DMS79 treated with DMSO at 0.1 percent for 48 hours (cell line): ENCODE data around the gene TMEM150A.
A peak's percentile ranks its signal among the peaks of the same experiment; 100 is the strongest.
"Not testable (repeated sequence)": the region's sequence is repeated elsewhere in the genome, so short reads cannot be mapped to it uniquely, and the experiment has no call there.

Experiments
- DNase-seq: peaks from one replicate; lab custom pipeline; 2025; lab: John Stamatoyannopoulos, UW

The TMEM150A gene

GRCh38 chr2:85593023-85593422 lies 9.5 kb downstream of the TMEM150A start:
- DNase-seq: no peak

DNA sequence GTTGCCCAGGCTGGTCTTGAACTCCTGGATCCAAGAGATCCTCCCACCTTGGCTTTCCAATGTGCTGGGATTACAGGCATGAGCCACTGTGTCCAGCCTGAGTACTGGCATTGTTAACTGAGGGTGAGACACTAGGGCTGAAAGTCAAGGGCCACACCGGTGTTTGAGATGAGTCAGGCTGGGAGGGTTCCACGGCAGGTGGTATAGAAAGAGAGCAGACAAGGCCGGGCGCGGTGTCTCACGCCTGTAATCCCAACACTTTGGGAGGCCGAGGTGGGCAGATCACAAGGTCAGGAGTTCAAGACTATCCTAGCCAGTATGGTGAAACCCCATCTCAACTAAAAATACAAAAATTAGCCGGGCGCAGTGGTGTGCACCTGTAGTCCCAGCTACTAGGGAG lies 10.2 kb downstream of the TMEM150A start:
- not testable (repeated sequence) for DNase-seq

DNA sequence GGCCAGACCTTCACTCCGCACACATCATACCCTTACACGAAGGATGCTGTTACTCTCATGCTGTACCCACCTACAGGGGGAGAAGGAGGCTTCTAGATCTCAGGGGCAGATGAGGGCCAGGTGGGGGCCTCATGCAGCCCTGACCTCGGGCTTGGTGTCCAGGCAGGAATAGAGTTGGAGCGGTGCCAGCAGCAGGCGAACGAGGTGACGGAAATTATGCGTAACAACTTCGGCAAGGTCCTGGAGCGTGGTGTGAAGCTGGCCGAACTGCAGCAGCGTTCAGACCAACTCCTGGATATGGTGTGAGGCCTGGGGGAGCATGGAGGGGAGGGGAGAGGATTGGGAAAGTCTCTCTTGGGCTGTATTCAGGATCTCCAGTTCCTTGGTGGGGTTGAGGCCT lies 10.9 kb downstream of the TMEM150A start:
- no peak for DNase-seq

GRCh38 chr2:85590950-85591349 lies 11.5 kb downstream of the TMEM150A start:
- DNase-seq: no peak

DNA sequence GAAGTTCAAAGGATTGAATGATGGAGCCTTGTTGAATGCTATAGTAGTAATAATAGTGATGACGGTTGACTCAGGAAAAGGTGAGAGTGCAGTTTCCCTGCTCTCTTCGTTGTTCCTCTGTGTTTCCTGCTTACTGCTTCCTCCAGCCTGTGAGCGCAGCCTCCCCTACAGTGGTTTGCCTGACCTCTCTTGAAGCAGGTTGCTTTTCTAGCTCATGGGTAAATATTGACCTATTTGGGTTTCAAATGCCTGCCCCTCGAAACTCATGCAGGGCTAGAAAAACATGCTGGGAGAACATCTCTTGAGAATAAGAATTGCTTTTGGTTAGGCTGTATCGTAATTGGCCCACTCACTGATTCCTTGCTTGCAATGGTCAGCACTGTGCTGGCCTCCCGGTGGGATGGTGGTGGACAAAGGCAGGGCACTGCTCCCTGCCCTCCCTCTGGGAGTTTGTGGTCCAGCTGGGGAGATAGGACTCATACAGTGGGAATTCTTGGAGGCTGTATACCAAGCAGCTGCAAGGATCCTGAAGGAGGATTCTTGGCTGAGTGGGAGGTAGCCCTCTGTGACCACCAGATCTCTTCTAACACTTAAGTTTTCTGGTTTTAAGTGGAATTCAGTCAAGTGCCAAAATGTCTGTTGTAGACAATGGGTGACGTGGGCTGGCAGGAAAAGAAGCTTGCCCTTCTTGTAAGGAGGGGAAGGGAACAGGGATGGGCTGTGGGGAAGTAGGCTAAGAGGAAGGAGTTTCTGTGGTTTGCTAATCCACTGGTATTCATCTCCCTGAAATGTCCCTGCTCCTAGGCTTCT lies 12.3 kb downstream of the TMEM150A start:
- DNase-seq: peak; percentile 48

- DNase-seq: no peak
These were observed 13.3 kb downstream of the TMEM150A start for GRCh38 chr2:85589181-85589580.

DNA sequence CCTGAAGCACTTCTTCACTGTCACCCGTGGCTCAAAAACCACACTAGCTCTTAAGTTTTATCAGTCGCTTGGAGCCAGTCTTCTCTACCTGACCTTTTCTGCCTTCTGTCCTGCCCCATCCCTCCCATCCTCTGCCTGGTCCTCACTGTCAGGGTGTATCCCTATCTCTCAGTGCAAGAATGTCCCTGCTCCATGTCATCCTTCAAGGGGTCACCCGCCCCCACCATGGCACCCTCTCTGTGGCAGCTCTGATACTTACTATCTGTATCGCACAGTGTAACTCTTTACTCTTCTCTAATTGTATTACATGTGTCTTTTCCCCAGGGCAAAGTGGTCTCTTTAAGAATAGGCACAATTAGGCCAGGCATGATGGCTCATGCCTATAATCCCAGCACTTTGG lies 13.9 kb downstream of the TMEM150A start:
- DNase-seq: no peak

- no peak for DNase-seq
These were observed 14.3 kb downstream of the TMEM150A start for GRCh38 chr2:85588236-85588635.

DNA sequence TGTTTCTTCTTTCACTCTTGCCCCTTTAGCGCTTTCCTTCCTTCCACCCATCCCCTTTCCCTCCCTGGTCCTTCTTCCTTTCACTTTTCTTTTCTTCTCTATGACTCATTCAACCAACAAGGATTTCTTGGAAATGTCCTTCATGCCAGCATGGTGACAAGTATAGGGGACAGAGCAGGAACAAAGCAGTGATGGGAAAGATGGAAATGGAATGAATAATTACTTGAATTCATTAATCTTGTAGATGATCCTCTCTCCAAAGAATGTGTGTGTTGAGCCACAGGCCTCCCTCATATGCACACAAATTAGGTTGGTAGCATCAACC lies 16.8 kb downstream of the TMEM150A start:
- DNase-seq: no peak

DNA sequence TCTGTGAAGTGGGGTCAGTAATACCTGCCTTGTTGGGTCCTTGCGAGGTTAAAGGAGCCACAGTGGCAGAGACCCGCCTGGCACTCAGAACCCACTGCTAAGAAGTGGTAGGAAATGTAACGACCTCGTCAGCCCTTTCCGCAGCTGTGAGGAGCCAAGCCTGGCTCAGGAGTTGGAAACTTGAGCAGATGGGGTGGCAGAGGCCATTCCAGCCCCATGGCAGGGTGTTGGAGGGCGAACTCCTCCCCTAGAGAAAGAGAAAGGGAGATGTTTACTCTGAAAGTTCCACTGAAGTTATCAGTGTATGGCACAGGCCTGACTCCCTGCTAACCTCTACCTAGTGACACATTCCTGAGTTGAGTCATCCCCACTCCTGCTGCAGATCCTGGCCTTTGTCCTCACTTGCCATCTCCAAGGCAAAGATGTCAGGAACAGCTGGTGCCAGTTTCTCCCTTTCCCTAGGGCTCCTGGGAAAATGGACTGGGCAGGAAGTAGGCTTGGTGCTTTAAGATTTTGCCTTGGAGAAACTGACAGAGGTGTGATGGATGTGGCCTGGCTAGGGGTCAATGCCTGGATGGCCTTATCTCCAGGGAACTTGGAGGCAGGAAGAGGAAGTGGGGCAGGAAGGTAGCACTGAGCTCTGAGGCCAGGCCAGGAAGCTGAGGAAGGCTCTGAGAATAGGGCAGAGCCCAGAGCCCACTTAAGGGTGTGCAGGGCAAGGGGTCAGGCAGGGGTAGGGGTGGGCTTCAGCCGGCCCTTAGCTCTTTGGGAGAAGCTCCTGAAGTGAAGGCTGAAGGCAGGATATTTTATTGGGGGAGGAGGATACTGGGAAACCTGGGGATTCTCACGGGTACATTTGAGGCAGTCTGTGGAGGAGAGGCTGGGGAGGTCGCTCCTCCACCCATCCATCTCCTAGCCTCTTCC lies 17.4 kb downstream of the TMEM150A start:
- no peak for DNase-seq

GRCh38 chr2:85584354-85584856 lies 18.1 kb downstream of the TMEM150A start, which contains the start of gene VAMP5:
Gene VAMP5, plus strand, starts transcription at chr2:85584431. Its CDS starts 60 bp downstream, at chr2:85584491.
- DNase-seq: no peak

DNA sequence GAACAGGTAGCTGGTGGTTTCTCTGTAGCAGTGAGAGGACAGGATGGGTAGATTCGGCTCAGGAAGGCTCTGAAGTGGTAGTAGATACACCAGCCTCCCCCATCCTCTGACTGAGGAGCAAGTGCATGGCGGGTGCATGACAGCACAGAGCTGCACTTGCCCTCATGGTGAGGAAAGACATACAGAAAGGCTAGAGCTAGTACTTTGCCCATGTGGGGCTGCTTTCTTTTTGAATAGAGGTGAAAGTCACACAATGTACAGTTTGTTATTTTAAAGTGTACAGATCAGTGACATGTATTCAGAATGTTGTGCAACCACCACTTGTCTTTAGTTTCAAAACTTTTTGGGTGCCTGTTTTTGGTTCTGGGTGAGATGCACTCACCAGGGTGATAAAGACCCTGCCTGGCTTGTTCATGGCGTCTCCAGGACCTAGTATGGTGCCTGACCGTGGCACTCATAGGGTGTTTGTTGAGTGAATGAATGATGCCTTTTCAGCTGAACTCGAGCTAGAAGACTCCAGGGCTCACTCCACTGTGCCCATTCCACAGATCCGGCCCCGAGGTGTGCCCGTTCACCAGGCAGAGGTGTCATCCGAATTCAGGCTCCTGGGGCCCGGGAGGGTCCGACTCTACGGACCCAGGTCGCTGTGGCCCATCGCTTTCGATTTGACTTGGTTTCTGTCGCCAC lies 18.7 kb downstream of the TMEM150A start:
- no peak for DNase-seq

DNA sequence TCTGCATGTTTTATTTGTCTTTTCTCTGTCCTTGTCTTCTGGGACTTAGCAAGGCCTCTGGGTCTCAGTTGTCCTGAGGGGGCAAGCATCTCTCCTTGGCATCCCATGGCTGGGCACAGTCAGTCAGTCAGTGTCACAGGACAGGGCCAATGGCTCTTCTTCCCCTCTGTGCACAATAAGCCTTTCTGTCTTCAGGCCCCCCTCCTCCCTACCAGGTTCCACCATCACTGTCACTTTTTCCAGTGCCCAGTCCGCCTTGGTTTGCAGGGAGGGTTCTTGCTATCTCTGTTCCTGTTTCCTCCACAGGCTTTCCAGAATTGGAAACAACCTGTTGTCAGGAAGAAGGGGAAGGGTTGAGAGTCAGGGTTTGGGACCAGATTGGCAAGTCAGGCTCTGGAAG lies 20.0 kb downstream of the TMEM150A start:
- DNase-seq: no peak

GRCh38 chr2:85580206-85580605 lies 22.3 kb downstream of the TMEM150A start:
- DNase-seq: no peak

DNA sequence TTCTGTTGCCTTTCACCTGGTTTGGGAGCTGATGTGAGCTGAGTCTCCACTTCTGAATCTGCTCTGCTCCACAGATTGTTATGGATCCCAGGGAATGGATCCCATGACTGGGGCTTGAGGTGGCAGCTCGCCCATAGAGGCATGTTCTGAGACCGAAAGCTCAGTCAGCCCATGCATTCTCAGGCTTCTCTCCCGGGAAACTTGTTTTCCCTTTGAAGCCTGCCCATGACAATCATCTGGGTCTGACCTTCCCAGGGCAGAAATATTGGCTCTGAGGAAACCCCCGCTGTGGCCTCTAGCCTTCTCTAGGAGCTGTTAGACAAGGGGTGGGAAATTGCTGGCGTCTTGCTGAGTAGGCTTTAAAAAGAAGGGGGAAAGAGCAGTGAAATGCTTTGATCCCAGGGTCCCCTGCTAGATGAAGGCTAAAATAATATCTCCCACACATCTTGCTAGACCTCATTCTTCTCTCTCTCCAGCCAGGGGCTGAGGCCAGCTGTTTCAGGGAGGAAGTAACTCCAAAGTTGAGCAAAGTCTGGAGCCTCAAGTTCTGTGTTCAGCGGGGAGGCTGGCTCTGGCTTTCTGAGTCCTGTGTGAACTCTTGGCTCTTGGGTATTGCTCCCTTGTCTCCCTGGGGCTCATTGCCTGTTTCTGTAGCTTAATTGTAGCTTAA lies 23.1 kb downstream of the TMEM150A start:
- DNase-seq: no peak

DNA sequence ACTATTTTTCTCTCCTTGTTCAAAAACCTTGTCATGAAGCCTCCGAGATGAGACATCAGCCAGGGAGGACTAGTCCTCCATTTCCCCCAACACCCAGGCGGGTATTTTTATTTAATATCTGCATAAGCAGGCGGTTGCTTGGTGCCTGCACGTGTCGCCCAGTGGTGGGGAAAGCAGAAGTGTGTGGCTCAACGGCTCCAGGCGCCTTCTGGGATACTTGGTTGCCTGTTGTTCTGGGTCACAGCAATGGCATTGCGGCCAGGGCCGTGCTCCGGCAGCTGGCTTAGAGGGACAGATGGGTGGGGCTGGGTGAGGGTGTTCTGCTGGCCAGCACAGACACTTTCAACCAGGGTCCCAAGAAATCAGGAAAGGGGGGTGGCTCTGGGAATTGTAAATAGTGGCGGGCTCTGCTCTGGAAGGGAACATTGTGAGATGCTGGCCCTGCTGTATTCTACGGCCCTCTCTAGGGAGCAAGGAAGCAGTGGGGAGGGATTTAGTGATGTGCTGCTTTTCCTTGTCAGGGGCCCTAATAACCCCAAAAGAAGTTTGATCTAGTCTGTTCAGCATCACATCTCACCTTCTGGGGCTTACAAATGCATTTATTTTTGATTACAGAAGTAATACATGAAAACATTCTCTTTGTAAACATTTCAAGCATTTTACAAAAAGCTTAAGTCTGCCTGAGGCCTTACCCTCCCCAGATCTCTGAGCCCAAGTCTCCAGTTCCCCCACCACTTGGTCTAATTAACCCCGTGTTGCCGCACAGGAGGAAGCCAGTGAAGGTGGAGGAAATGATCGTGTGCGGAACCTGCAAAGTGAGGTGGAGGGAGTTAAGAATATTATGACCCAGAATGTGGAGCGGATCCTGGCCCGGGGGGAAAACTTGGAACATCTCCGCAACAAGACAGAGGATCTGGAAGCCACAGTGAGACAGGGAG lies 24.0 kb downstream of the TMEM150A start:
- no peak for DNase-seq

GRCh38 chr2:85577386-85578242 lies 24.9 kb downstream of the TMEM150A start, which contains the start of gene VAMP8:
Gene VAMP8, plus strand, starts transcription at chr2:85577586. Its CDS starts 61 bp downstream, at chr2:85577647.
- peak; percentile 64 for DNase-seq

DNA sequence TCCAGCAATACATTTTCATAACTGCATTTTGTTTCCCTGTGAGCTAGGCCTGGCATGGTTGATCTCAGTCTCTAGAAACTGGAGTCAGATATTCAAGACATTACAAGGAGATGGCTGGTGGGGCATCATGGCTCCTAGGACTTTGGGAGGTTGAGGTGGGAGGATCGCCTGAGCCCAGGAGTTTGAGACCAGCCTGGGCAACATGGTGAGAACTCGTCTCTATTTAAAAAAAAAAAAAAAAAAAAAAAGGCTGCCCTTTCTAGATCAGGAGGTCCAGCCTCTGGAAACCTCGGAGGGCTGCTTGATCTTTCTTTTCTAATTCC lies 25.5 kb downstream of the TMEM150A start:
- DNase-seq: no peak

DNA sequence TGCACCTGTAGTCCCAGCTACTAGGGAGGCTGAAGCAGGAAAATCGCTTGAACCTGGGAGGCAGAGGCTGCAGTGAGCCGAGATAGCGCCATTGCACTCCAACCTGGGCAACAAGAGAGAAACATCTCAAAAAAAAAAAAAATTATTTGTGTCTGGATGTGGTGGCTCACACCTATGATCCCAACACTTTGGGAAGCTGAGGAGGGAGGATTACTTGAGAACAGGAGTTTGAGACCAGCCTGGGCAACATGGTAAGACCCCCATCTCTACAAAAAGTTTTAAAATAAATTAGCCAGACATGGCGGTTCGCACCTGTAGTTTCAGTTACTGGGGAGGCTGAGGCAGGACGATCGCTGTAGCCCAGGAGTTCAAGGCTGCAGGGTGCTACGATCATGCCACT lies 26.8 kb downstream of the TMEM150A start:
- DNase-seq: no peak

DNA sequence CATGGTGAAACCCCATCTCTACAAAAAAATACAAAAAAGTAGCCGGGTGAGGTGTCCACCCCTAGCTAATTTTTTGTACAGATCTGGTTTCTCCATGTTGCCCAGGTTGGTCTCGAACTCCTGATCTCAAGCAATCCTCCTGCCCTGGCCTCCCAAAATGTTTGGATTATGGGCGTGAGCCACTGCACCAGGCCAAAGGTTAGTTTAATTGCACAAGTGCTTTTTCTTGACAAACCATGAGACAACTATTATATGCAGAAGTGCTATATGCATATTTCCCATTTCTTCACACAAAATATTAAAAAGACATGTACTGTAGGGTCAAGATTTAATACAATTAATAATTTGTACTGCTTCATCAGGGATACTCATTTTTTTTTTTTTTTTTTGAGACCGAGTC lies 36.2 kb downstream of the TMEM150A start:
- no peak for DNase-seq
